ENCODE results near the gene RHBDD1.

RHBDD1 gene

GRCh38 chr2:227033471-227034148 is 197.8 kb downstream of the RHBDD1 start:
- peak overlapping the region; percentile 30 for H2AFZ ChIP-seq
- no peaks in the 10 kb centered on the region for H3K36me3 ChIP-seq (ENCODE audit: control insufficient read depth, insufficient read depth, low read length)
- H3K27me3 ChIP-seq (ENCODE audit: control insufficient read depth, insufficient read depth, low read length): no peaks in the 10 kb centered on the region
- peak; percentile 65 for TF ChIP-seq CTCF (IDR thresholded peaks at IDR 0.05)
- H3K4me1 ChIP-seq: peaks cover 5% of the 10 kb centered on the region
- H3K4me2 ChIP-seq (ENCODE audit: low read length): no peak overlapping the region
- no peak overlapping the region for H3K4me3 ChIP-seq (ENCODE audit: low read depth, low read length)
- H3K9me3 ChIP-seq (ENCODE audit: control insufficient read depth, low read length): no peaks in the 10 kb centered on the region
- H3K9ac ChIP-seq: no peak overlapping the region
- no peaks in the 10 kb centered on the region for H3K79me2 ChIP-seq
- H3K27ac ChIP-seq: no peak overlapping the region

- Histone ChIP-seq H3K27me3 (ENCODE audit: control insufficient read depth, insufficient read depth, low read length) (no peaks in the 10 kb centered on the region), H3K4me3 (ENCODE audit: low read depth, low read length) (no peak overlapping the region), H3K79me2 (no peaks in the 10 kb centered on the region), H3K4me2 (ENCODE audit: low read length) (no peak overlapping the region), H2AFZ (no peak overlapping the region), H3K9me3 (ENCODE audit: control insufficient read depth, low read length) (no peaks in the 10 kb centered on the region), H3K27ac (no peak overlapping the region), H3K9ac (no peak overlapping the region), H3K4me1 (peaks cover 5% of the 10 kb centered on the region), H3K36me3 (ENCODE audit: control insufficient read depth, insufficient read depth, low read length) (no peaks in the 10 kb centered on the region)
- no peak for TF ChIP-seq CTCF (IDR thresholded peaks at IDR 0.05)
Observed at GRCh38 chr2:227035711-227036367, 200.0 kb downstream of the RHBDD1 start.

GRCh38 chr2:227036527-227036926 is 200.7 kb downstream of the RHBDD1 start:
- no peaks in the 10 kb centered on the region for H3K9me3 ChIP-seq (ENCODE audit: control insufficient read depth, low read length)
- TF ChIP-seq CTCF (IDR thresholded peaks at IDR 0.05): no peak
- no peak overlapping the region for H3K9ac ChIP-seq
- no peak overlapping the region for H3K4me3 ChIP-seq (ENCODE audit: low read depth, low read length)
- H3K27ac ChIP-seq: no peak overlapping the region
- H3K4me2 ChIP-seq (ENCODE audit: low read length): no peak overlapping the region
- H3K27me3 ChIP-seq (ENCODE audit: control insufficient read depth, insufficient read depth, low read length): no peaks in the 10 kb centered on the region
- peaks cover 5% of the 10 kb centered on the region for H3K4me1 ChIP-seq
- no peaks in the 10 kb centered on the region for H3K79me2 ChIP-seq
- H2AFZ ChIP-seq: no peak overlapping the region
- no peaks in the 10 kb centered on the region for H3K36me3 ChIP-seq (ENCODE audit: control insufficient read depth, insufficient read depth, low read length)

GRCh38 chr2:227038550-227039189 is 202.8 kb downstream of the RHBDD1 start:
- no peak for TF ChIP-seq CTCF (IDR thresholded peaks at IDR 0.05)
- no peaks in the 10 kb centered on the region for H3K36me3 ChIP-seq (ENCODE audit: control insufficient read depth, insufficient read depth, low read length)
- H3K27ac ChIP-seq: no peak overlapping the region
- no peak overlapping the region for H3K4me2 ChIP-seq (ENCODE audit: low read length)
- no peak overlapping the region for H2AFZ ChIP-seq
- no peak overlapping the region for H3K9ac ChIP-seq
- H3K4me1 ChIP-seq: peaks cover 1% of the 10 kb centered on the region
- no peaks in the 10 kb centered on the region for H3K27me3 ChIP-seq (ENCODE audit: control insufficient read depth, insufficient read depth, low read length)
- H3K79me2 ChIP-seq: no peaks in the 10 kb centered on the region
- H3K9me3 ChIP-seq (ENCODE audit: control insufficient read depth, low read length): no peaks in the 10 kb centered on the region
- H3K4me3 ChIP-seq (ENCODE audit: low read depth, low read length): no peak overlapping the region
